ENCODE data around the gene FMR1.
A peak's percentile ranks its signal among the peaks of the same experiment; 100 is the strongest.

The FMR1 gene

GRCh38 chrX:147894366-147894963, 17.3 kb upstream of the FMR1 start:
- no peak overlapping the region for H3K23ac ChIP-seq (ENCODE audit: low read length)
- H3K4me2 ChIP-seq (ENCODE audit: low read length): no peak overlapping the region
- no peak overlapping the region for H2AFZ ChIP-seq (ENCODE audit: insufficient read depth, low read length, poor library complexity)
- no peak overlapping the region for H2BK5ac ChIP-seq (ENCODE audit: low read depth, low read length, poor library complexity)
- no peak overlapping the region for H3K4ac ChIP-seq (ENCODE audit: low read depth, low read length)
- H3K36me3 ChIP-seq (ENCODE audit: control insufficient read depth in 1 of 2, insufficient read depth in 2 of 2, low read length in 2 of 2): no peaks in the 10 kb centered on the region
- no peak overlapping the region for H2BK120ac ChIP-seq (ENCODE audit: insufficient read depth, low read length, poor library complexity)
- no peaks in the 10 kb centered on the region for H3K79me1 ChIP-seq (ENCODE audit: low read length)
- no peak overlapping the region for H2AK5ac ChIP-seq (ENCODE audit: low read length)
- no peak overlapping the region for H2BK12ac ChIP-seq (ENCODE audit: low read length)
- no peak overlapping the region for H4K12ac ChIP-seq (ENCODE audit: low read depth, low read length)
- H3K14ac ChIP-seq (ENCODE audit: low read length): no peak overlapping the region
- no peak overlapping the region for H3K27ac ChIP-seq (ENCODE audit: low read depth, low read length)
- H3K9me3 ChIP-seq (ENCODE audit: insufficient read depth, low read depth, low read length): no peaks in the 10 kb centered on the region
- H3K9ac ChIP-seq (ENCODE audit: low read length): no peak overlapping the region
- no CpG with 5 or more reads among the region's 4 CpGs for WGBS (ENCODE audit: extremely low coverage, insufficient coverage, insufficient read length)
- H3K18ac ChIP-seq (ENCODE audit: low read length): no peak overlapping the region
- no peak overlapping the region for H4K8ac ChIP-seq (ENCODE audit: low read depth, low read length)
- H3K79me2 ChIP-seq (ENCODE audit: control insufficient read depth, insufficient read depth, low read length, poor library complexity): no peaks in the 10 kb centered on the region
- no peak for DNase-seq
- H3K27me3 ChIP-seq (ENCODE audit: insufficient read depth, low read length): no peaks in the 10 kb centered on the region
- no peak overlapping the region for H3K4me3 ChIP-seq (ENCODE audit: low read depth, low read length)
- peaks cover 0 to 2% of the 10 kb centered on the region in 2 experiments for H3K4me1 ChIP-seq (ENCODE audit: control insufficient read depth in 1 of 2, insufficient read depth in 2 of 2, low read length in 2 of 2)
- H4K91ac ChIP-seq (ENCODE audit: low read depth, low read length): no peak overlapping the region

- H2BK12ac ChIP-seq (ENCODE audit: low read length): no peak overlapping the region
- no peak overlapping the region for H3K23ac ChIP-seq (ENCODE audit: low read length)
- no peaks in the 10 kb centered on the region for H3K9me3 ChIP-seq (ENCODE audit: insufficient read depth, low read depth, low read length)
- H3K4me2 ChIP-seq (ENCODE audit: low read length): no peak overlapping the region
- no peak overlapping the region for H3K9ac ChIP-seq (ENCODE audit: low read length)
- no peak overlapping the region for H2BK5ac ChIP-seq (ENCODE audit: low read depth, low read length, poor library complexity)
- H3K18ac ChIP-seq (ENCODE audit: low read length): no peak overlapping the region
- H3K79me2 ChIP-seq (ENCODE audit: control insufficient read depth, insufficient read depth, low read length, poor library complexity): no peaks in the 10 kb centered on the region
- no peak overlapping the region for H4K91ac ChIP-seq (ENCODE audit: low read depth, low read length)
- no peak for DNase-seq
- H2AFZ ChIP-seq (ENCODE audit: insufficient read depth, low read length, poor library complexity): no peak overlapping the region
- H3K4me3 ChIP-seq (ENCODE audit: low read depth, low read length): no peak overlapping the region
- H3K79me1 ChIP-seq (ENCODE audit: low read length): peaks cover 6% of the 10 kb centered on the region
- no peak overlapping the region for H3K14ac ChIP-seq (ENCODE audit: low read length)
- no peaks in the 10 kb centered on the region for H3K27me3 ChIP-seq (ENCODE audit: insufficient read depth, low read length)
- H4K12ac ChIP-seq (ENCODE audit: low read depth, low read length): no peak overlapping the region
- H3K27ac ChIP-seq (ENCODE audit: low read depth, low read length): no peak overlapping the region
- no peak overlapping the region for H4K8ac ChIP-seq (ENCODE audit: low read depth, low read length)
- H3K4me1 ChIP-seq (ENCODE audit: control insufficient read depth in 1 of 2, insufficient read depth in 2 of 2, low read length in 2 of 2): peaks cover 0 to 9% of the 10 kb centered on the region in 2 experiments
- no peaks in the 10 kb centered on the region for H3K36me3 ChIP-seq (ENCODE audit: control insufficient read depth in 1 of 2, insufficient read depth in 2 of 2, low read length in 2 of 2)
- H2BK120ac ChIP-seq (ENCODE audit: insufficient read depth, low read length, poor library complexity): no peak overlapping the region
- H3K4ac ChIP-seq (ENCODE audit: low read depth, low read length): no peak overlapping the region
- no peak overlapping the region for H2AK5ac ChIP-seq (ENCODE audit: low read length)
- WGBS (ENCODE audit: extremely low coverage, insufficient coverage, insufficient read length): no CpG with 5 or more reads among the region's 31 CpGs
Observed at GRCh38 chrX:147897117-147897516, 14.6 kb upstream of the FMR1 start.

GRCh38 chrX:147898951-147899350, 12.8 kb upstream of the FMR1 start:
- H3K4me2 ChIP-seq (ENCODE audit: low read length): no peak overlapping the region
- no peak overlapping the region for H3K14ac ChIP-seq (ENCODE audit: low read length)
- no peak overlapping the region for H2BK120ac ChIP-seq (ENCODE audit: insufficient read depth, low read length, poor library complexity)
- H3K4me3 ChIP-seq (ENCODE audit: low read depth, low read length): no peak overlapping the region
- DNase-seq: no peak
- H3K27me3 ChIP-seq (ENCODE audit: insufficient read depth, low read length): no peaks in the 10 kb centered on the region
- no peak overlapping the region for H2AFZ ChIP-seq (ENCODE audit: insufficient read depth, low read length, poor library complexity)
- no peak overlapping the region for H3K9ac ChIP-seq (ENCODE audit: low read length)
- no peaks in the 10 kb centered on the region for H3K79me2 ChIP-seq (ENCODE audit: control insufficient read depth, insufficient read depth, low read length, poor library complexity)
- no peak overlapping the region for H2BK5ac ChIP-seq (ENCODE audit: low read depth, low read length, poor library complexity)
- no peak overlapping the region for H3K4ac ChIP-seq (ENCODE audit: low read depth, low read length)
- H2AK5ac ChIP-seq (ENCODE audit: low read length): no peak overlapping the region
- no peaks in the 10 kb centered on the region for H3K9me3 ChIP-seq (ENCODE audit: insufficient read depth, low read depth, low read length)
- peaks cover 0 to 9% of the 10 kb centered on the region in 2 experiments for H3K4me1 ChIP-seq (ENCODE audit: control insufficient read depth in 1 of 2, insufficient read depth in 2 of 2, low read length in 2 of 2)
- no peak overlapping the region for H3K27ac ChIP-seq (ENCODE audit: low read depth, low read length)
- no peaks in the 10 kb centered on the region for H3K36me3 ChIP-seq (ENCODE audit: control insufficient read depth in 1 of 2, insufficient read depth in 2 of 2, low read length in 2 of 2)
- H3K79me1 ChIP-seq (ENCODE audit: low read length): peaks cover 6% of the 10 kb centered on the region
- no peak overlapping the region for H4K12ac ChIP-seq (ENCODE audit: low read depth, low read length)
- H2BK12ac ChIP-seq (ENCODE audit: low read length): no peak overlapping the region
- H3K23ac ChIP-seq (ENCODE audit: low read length): no peak overlapping the region
- no CpG with 5 or more reads among the region's 1 CpG for WGBS (ENCODE audit: extremely low coverage, insufficient coverage, insufficient read length)
- H4K8ac ChIP-seq (ENCODE audit: low read depth, low read length): no peak overlapping the region
- no peak overlapping the region for H3K18ac ChIP-seq (ENCODE audit: low read length)
- no peak overlapping the region for H4K91ac ChIP-seq (ENCODE audit: low read depth, low read length)

GRCh38 chrX:147899379-147900114, 12.2 kb upstream of the FMR1 start:
- H3K9me3 ChIP-seq (ENCODE audit: insufficient read depth, low read depth, low read length): no peaks in the 10 kb centered on the region
- no peaks in the 10 kb centered on the region for H3K79me2 ChIP-seq (ENCODE audit: control insufficient read depth, insufficient read depth, low read length, poor library complexity)
- H3K27ac ChIP-seq (ENCODE audit: low read depth, low read length): peak overlapping the region; percentile 62
- no peak overlapping the region for H3K4me2 ChIP-seq (ENCODE audit: low read length)
- DNase-seq: peak in 1 of 2 donors; percentile 44
- no peak overlapping the region for H3K23ac ChIP-seq (ENCODE audit: low read length)
- H4K8ac ChIP-seq (ENCODE audit: low read depth, low read length): no peak overlapping the region
- peaks cover 0 to 8% of the 10 kb centered on the region in 2 experiments for H3K4me1 ChIP-seq (ENCODE audit: control insufficient read depth in 1 of 2, insufficient read depth in 2 of 2, low read length in 2 of 2)
- no peak overlapping the region for H2AK5ac ChIP-seq (ENCODE audit: low read length)
- H3K4me3 ChIP-seq (ENCODE audit: low read depth, low read length): no peak overlapping the region
- no peak overlapping the region for H3K14ac ChIP-seq (ENCODE audit: low read length)
- H3K4ac ChIP-seq (ENCODE audit: low read depth, low read length): no peak overlapping the region
- H2AFZ ChIP-seq (ENCODE audit: insufficient read depth, low read length, poor library complexity): no peak overlapping the region
- peaks cover 6% of the 10 kb centered on the region for H3K79me1 ChIP-seq (ENCODE audit: low read length)
- peak overlapping the region; percentile 31 for H2BK120ac ChIP-seq (ENCODE audit: insufficient read depth, low read length, poor library complexity)
- no peak overlapping the region for H4K91ac ChIP-seq (ENCODE audit: low read depth, low read length)
- no peaks in the 10 kb centered on the region for H3K36me3 ChIP-seq (ENCODE audit: control insufficient read depth in 1 of 2, insufficient read depth in 2 of 2, low read length in 2 of 2)
- peak overlapping the region; percentile 33 for H2BK5ac ChIP-seq (ENCODE audit: low read depth, low read length, poor library complexity)
- no peak overlapping the region for H2BK12ac ChIP-seq (ENCODE audit: low read length)
- no peak overlapping the region for H3K9ac ChIP-seq (ENCODE audit: low read length)
- H4K12ac ChIP-seq (ENCODE audit: low read depth, low read length): no peak overlapping the region
- WGBS (ENCODE audit: extremely low coverage, insufficient coverage, insufficient read length): no CpG with 5 or more reads among the region's 2 CpGs
- H3K27me3 ChIP-seq (ENCODE audit: insufficient read depth, low read length): no peaks in the 10 kb centered on the region
- H3K18ac ChIP-seq (ENCODE audit: low read length): no peak overlapping the region
